Measurements from ENCODE around the gene MRPL20.
"Not testable (repeated sequence)": the region's sequence is repeated elsewhere in the genome, so short reads cannot be mapped to it uniquely, and the experiment has no call there.

MRPL20 gene

GRCh38 chr1:1419363-1419812 is 12.3 kb upstream of the MRPL20 start:
- Mint-ChIP-seq H3K27ac (no peak overlapping the region), H3K36me3 (ENCODE audit: low read depth) (no peaks in the 10 kb centered on the region), H3K9me3 (no peaks in the 10 kb centered on the region), H3K27me3 (ENCODE audit: low read depth) (no peaks in the 10 kb centered on the region), H3K4me3 (no peak overlapping the region), H3K4me1 (peaks cover 15% of the 10 kb centered on the region)
- TF ChIP-seq CTCF (IDR thresholded peaks at IDR 0.05; ENCODE audit: unreplicated experiment in 3 of 3) = no peak

- Mint-ChIP-seq H3K36me3 (ENCODE audit: low read depth) (no peaks in the 10 kb centered on the region), H3K4me3 (peak overlapping the region in 2 of 3 experiments; percentile 21 to 51)
Observed at GRCh38 chr1:1418464-1419362, 11.6 kb upstream of the MRPL20 start.

DNA sequence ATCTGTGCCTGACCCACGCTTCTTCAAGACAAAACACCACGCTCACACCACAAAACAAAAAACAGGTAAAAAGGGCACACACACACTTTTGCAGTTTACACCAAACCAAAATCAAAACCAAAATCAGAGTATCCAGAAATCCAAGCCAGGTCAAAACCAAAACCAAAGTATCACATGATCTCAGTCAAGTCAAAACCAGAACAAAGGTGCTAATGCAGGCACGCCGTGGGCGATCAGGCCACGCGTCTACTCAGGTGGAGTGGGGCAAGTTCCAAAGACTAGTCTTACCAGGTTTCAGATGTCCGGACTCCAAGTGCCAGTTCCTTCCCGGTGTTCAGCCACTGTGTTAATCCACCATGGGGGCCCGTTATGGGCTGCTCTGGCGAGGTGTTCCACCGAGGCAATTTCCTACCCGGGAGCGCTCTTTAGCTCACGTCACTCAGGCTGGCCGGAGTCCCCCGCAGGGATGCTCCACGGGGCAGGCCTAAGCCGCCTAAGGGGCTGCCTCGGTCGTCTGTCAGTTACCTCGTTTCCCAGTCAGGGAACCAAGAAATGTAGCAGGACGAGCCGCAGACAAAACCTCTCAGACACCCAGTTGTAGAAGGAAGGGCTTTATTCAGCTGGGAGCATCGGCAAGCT is 10.9 kb upstream of the MRPL20 start:
- Mint-ChIP-seq H3K4me1 (peaks cover 17% of the 10 kb centered on the region), H3K4me3 (peak overlapping the region in 2 of 3 experiments; percentile 33 to 51), H3K27ac (peak overlapping the region; percentile 76 to 81 (median 80))
- H3K9me3 Mint-ChIP-seq; H3K27me3 Mint-ChIP-seq (ENCODE audit: low read depth); H3K36me3 Mint-ChIP-seq (ENCODE audit: low read depth): not testable (repeated sequence)

More at GRCh38 chr1:1418464-1419362, 11.6 kb upstream of the MRPL20 start:
- no peak for TF ChIP-seq CTCF (IDR thresholded peaks at IDR 0.05; ENCODE audit: unreplicated experiment in 3 of 3)
- peak overlapping the region; percentile 76 to 81 (median 80) for H3K27ac Mint-ChIP-seq
- no peaks in the 10 kb centered on the region for H3K9me3 Mint-ChIP-seq
- peaks cover 15% of the 10 kb centered on the region for H3K4me1 Mint-ChIP-seq
- no peaks in the 10 kb centered on the region for H3K27me3 Mint-ChIP-seq (ENCODE audit: low read depth)

- Mint-ChIP-seq H3K4me3 (peak overlapping the region in 1 of 3 experiments; percentile 33), H3K4me1 (peaks cover 19% of the 10 kb centered on the region), H3K27ac (peak overlapping the region; percentile 76 to 81 (median 80))
- not testable (repeated sequence) for H3K36me3 Mint-ChIP-seq (ENCODE audit: low read depth); H3K27me3 Mint-ChIP-seq (ENCODE audit: low read depth); H3K9me3 Mint-ChIP-seq
Observed at GRCh38 chr1:1417396-1417795, 10.3 kb upstream of the MRPL20 start.

DNA sequence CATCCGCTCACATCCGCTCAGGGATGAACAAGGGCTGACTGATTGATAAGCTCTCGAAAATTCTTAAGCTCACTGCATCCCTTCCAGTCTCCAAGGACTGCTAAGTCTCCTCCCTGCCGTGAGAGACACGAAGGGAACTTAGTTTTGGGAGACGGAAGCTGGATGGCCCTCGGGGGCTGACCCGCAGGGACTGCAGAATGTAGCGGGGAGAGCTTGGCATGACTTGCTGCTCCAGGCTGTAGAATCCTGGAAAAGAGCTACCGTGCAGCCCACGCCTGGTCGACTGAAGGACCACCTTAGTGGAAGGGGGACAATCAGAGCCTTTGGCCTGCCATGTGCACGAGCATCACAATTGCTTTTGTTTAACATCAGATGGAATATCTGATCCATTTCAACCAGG is 8.7 kb upstream of the MRPL20 start:
- no peaks in the 10 kb centered on the region for H3K9me3 Mint-ChIP-seq
- peaks cover 7% of the 10 kb centered on the region for H3K36me3 Mint-ChIP-seq (ENCODE audit: low read depth)
- no peaks in the 10 kb centered on the region for H3K27me3 Mint-ChIP-seq (ENCODE audit: low read depth)
- no peak overlapping the region for H3K27ac Mint-ChIP-seq
- peaks cover 19% of the 10 kb centered on the region for H3K4me1 Mint-ChIP-seq
- no peak for TF ChIP-seq CTCF (IDR thresholded peaks at IDR 0.05; ENCODE audit: unreplicated experiment in 3 of 3)
- no peak overlapping the region for H3K4me3 Mint-ChIP-seq

DNA sequence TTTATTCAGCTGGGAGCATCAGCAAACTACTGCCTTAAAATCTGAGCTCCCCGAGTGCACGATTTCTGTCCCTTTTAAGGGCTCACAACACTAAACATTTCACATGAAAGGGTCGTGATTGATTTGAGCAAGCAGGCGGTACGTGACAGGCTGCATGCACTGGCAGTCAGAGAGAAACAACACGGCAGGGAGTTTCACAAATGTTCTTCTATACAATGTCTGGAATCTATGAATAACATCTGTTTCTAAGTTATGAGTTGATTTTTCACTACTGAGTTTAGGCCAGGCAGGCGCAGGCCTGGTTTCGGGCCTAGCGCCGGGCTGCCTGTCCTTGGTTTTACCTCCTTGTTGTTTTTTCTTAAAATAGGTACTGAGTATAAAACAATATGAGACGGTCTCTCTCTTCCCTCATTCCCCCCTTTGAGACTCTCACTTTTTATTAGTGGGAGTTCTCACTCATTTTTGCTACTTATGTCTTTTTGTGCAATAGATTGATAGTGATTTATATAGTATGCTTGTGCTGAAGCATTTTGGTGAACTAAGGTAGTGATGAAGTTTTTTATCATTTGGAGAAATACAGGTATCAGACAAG is 5.3 kb upstream of the MRPL20 start:
- Mint-ChIP-seq H3K4me3 (peak overlapping the region in 1 of 3 experiments; percentile 9), H3K36me3 (ENCODE audit: low read depth) (peaks cover 13% of the 10 kb centered on the region), H3K4me1 (peaks cover 14% of the 10 kb centered on the region)
- H3K9me3 Mint-ChIP-seq; H3K27ac Mint-ChIP-seq; H3K27me3 Mint-ChIP-seq (ENCODE audit: low read depth): not testable (repeated sequence)

DNA sequence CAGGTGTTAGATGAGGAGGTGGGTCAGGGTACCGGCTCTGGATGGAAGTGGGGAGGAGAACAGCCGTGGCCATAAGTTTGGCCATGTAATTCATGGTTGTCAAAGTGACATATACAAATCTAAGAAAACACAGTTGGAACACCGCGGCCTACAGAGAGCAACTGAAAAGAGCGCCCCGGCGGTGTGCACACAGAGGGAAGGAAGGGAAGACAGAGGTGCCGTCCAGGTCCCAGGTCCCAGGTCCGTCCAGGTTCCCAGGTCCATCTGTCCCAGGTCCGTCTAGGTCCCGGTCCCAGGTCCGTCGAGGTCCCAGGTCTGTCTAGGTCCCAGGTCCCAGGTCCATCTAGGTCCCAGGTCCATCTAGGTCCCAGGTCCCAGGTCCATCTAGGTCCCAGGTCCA is 4.5 kb upstream of the MRPL20 start:
- Mint-ChIP-seq H3K9me3 (no peaks in the 10 kb centered on the region), H3K27ac (no peak overlapping the region), H3K36me3 (ENCODE audit: low read depth) (peaks cover 13% of the 10 kb centered on the region), H3K4me1 (peaks cover 14% of the 10 kb centered on the region), H3K4me3 (peak overlapping the region in 2 of 3 experiments; percentile 21 to 50), H3K27me3 (ENCODE audit: low read depth) (no peaks in the 10 kb centered on the region)
- no peak for TF ChIP-seq CTCF (IDR thresholded peaks at IDR 0.05; ENCODE audit: unreplicated experiment in 3 of 3)

DNA sequence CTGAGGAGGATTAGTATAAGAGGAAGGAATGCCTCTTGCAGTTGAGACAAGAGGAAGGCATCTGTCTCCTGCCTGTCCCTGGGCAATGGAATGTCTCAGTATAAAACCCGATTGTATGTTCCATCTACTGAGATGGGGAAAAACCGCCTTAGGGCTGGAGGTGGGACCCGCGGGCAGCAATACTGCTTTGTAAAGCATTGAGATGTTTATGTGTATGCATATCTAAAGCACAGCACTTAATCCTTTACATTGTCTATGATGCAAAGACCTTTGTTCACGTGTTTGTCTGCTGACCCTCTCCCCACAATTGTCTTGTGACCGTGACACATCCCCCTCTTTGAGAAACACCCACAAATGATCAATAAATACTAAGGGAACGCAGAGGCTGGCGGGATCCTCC is 3.1 kb upstream of the MRPL20 start:
- not testable (repeated sequence) for H3K27me3 Mint-ChIP-seq (ENCODE audit: low read depth); H3K27ac Mint-ChIP-seq; H3K9me3 Mint-ChIP-seq
- Mint-ChIP-seq H3K36me3 (ENCODE audit: low read depth) (peaks cover 18% of the 10 kb centered on the region), H3K4me3 (peak overlapping the region; percentile 66 to 82 (median 78)), H3K4me1 (peaks cover 14% of the 10 kb centered on the region)

Data from nephron (organoid).